Hepatocyte (in vitro differentiated cells): ENCODE data around the gene KHDRBS1. TPM values are rescaled to one million over a fixed set of nuclear protein-coding genes. Genes with fewer than 3 reads are reported as not detected.

Source experiments
- DNase-seq: peaks from one replicate; pipeline ENCODE4 v3.0.0-alpha.2; 2016; ENCODE audit warnings: low spot score
- H2AFZ ChIP-seq: fragments of 200-600 bp; sonication (generic); 2 replicates; pipeline ENCODE4 v1.6.0; 2016; ENCODE audit warnings: antibody characterized with exemption, mild to moderate bottlenecking
- H3K27ac ChIP-seq: fragments of 200-600 bp; sonication (generic); 2 replicates; pipeline ENCODE4 v1.5.1; 2016; ENCODE audit warnings: mild to moderate bottlenecking
- H3K27me3 ChIP-seq: fragments of 200-600 bp; sonication (generic); 2 replicates; pipeline ENCODE4 v1.6.1; 2016
- H3K36me3 ChIP-seq: fragments of 200-600 bp; sonication (generic); replicated peaks from 2 replicates; pipeline ENCODE4 v1.5.1; 2016; ENCODE audit warnings: low read depth; ENCODE audit not compliant: insufficient read depth
- H3K4me1 ChIP-seq: fragments of 200-600 bp; sonication (generic); 2 replicates; pipeline ENCODE4 v1.5.1; 2016; ENCODE audit warnings: mild to moderate bottlenecking, moderate library complexity; ENCODE audit not compliant: insufficient read depth
- H3K4me2 ChIP-seq: fragments of 200-600 bp; sonication (generic); 2 replicates; pipeline ENCODE4 v1.6.0; 2016
- H3K4me3 ChIP-seq: fragments of 200-600 bp; sonication (generic); 2 replicates; pipeline ENCODE4 v1.5.1; 2016; ENCODE audit warnings: mild to moderate bottlenecking
- H3K79me2 ChIP-seq: fragments of 200-600 bp; sonication (generic); 2 replicates; pipeline ENCODE4 v1.6.0; 2017; ENCODE audit warnings: mild to moderate bottlenecking
- H3K9me2 ChIP-seq: fragments of 200-600 bp; sonication (generic); replicated peaks from 2 replicates; pipeline ENCODE4 v1.6.0; 2017; ENCODE audit warnings: mild to moderate bottlenecking; ENCODE audit not compliant: insufficient read depth
- H3K9me3 ChIP-seq: fragments of 200-600 bp; sonication (generic); 2 replicates; pipeline ENCODE4 v1.5.1; 2016; ENCODE audit warnings: low read depth, mild to moderate bottlenecking
- H4K20me1 ChIP-seq: fragments of 200-600 bp; sonication (generic); 2 replicates; pipeline ENCODE4 v1.6.0; 2016; ENCODE audit warnings: mild to moderate bottlenecking; ENCODE audit not compliant: insufficient read depth, poor library complexity, severe bottlenecking
- CTCF ChIP-seq: fragments of 200-600 bp; sonication (generic); IDR thresholded peaks from 2 replicates; pipeline ENCODE4 v1.5.1; 2016; ENCODE audit warnings: antibody characterized with exemption, mild to moderate bottlenecking; ENCODE audit not compliant: poor library complexity
- EZH2 ChIP-seq: fragments of 200-600 bp; sonication (generic); IDR thresholded peaks from 2 replicates; pipeline ENCODE4 v1.6.1; 2016; ENCODE audit warnings: antibody characterized with exemption, mild to moderate bottlenecking, borderline replicate concordance
- EZH2phosphoT487 ChIP-seq: fragments of 200-600 bp; sonication (generic); IDR thresholded peaks from one replicate; pipeline ENCODE4 v1.6.1; 2018; ENCODE audit warnings: antibody characterized with exemption, mild to moderate bottlenecking, low read depth, moderate library complexity; ENCODE audit not compliant: unreplicated experiment, severe bottlenecking
- WGBS: methylation state at CpG from one replicate; pipeline ENCODE4 v1.1.6; 2016; ENCODE audit warnings: low lambda C conversion rate; ENCODE audit errors: missing lambda C conversion rate; 5-methylcytosine and 5-hydroxymethylcytosine counted together
- polyA plus RNA-seq: library from polyadenylated mRNA; unstranded; fragments of >200 nt; fragmentation: Nextera tagmentation; extraction: Ambion mirVana; gene quantifications from 2 replicates; pipeline ENCODE4 v1.2.1, GENCODE V29; 2016
- total RNA-seq: library from RNA; depleted of rRNA; stranded (reverse); fragments of >200 nt; gene quantifications from 2 replicates; pipeline ENCODE4 v1.2.3, GENCODE V29; 2014

The KHDRBS1 gene
- total and polyA plus RNA-seq, 2 experiments from 2014 or later, result 81.9 to 98.7 TPM

- H4K20me1 ChIP-seq, result no peaks in the 10 kb centered on the region
- WGBS, result 19% methylated on average over 14 of the region's 14 CpGs
- DNase-seq, result peak; percentile 36
- H3K4me1 ChIP-seq, result peaks cover 4% of the 10 kb centered on the region
- peak overlapping the region; percentile 80 for H3K4me2 ChIP-seq
- peak overlapping the region; percentile 73 for H2AFZ ChIP-seq
- no peak for TF ChIP-seq EZH2
- no peak for TF ChIP-seq EZH2phosphoT487
- TF ChIP-seq CTCF, result no peak
- no peaks in the 10 kb centered on the region for H3K9me3 ChIP-seq
- no peaks in the 10 kb centered on the region for H3K27me3 ChIP-seq
- no peaks in the 10 kb centered on the region for H3K36me3 ChIP-seq
- peak overlapping the region; percentile 87 for H3K27ac ChIP-seq
- H3K4me3 ChIP-seq, result peak overlapping the region; percentile 50
- peaks cover 11% of the 10 kb centered on the region for H3K79me2 ChIP-seq
- no peaks in the 10 kb centered on the region for H3K9me2 ChIP-seq
Measured at GRCh38 chr1:32071758-32072621, 58.3 kb downstream of the KHDRBS1 start.

GRCh38 chr1:32072622-32073298 is 59.1 kb downstream of the KHDRBS1 start, which contains the start of gene TMEM39B:
TMEM39B (plus strand) TSS chr1:32072939; CDS start chr1:32073048, 109 bp downstream.
- H3K27me3 ChIP-seq, result no peaks in the 10 kb centered on the region
- WGBS, result under 1% methylated on average over 45 of the region's 67 CpGs
- H3K9me2 ChIP-seq, result no peaks in the 10 kb centered on the region
- H3K27ac ChIP-seq, result peak within 1 kb of the TSS; percentile 87
- no peaks in the 10 kb centered on the region for H3K9me3 ChIP-seq
- H3K36me3 ChIP-seq, result no peaks in the 10 kb centered on the region
- H3K4me2 ChIP-seq, result peak within 1 kb of the TSS; percentile 80
- H3K4me1 ChIP-seq, result peaks cover 4% of the 10 kb centered on the region
- peak; percentile 98 for DNase-seq
- no peaks in the 10 kb centered on the region for H4K20me1 ChIP-seq
- peak within 1 kb of the TSS; percentile 73 for H2AFZ ChIP-seq
- TF ChIP-seq CTCF (no peak), EZH2 (no peak), EZH2phosphoT487 (no peak)
- H3K4me3 ChIP-seq, result peak within 1 kb of the TSS; percentile 50
- peaks cover 11% of the 10 kb centered on the region for H3K79me2 ChIP-seq

- Histone ChIP-seq H3K79me2 (peaks cover 11% of the 10 kb centered on the region), H3K27me3 (no peaks in the 10 kb centered on the region), H3K4me3 (peak overlapping the region; percentile 50), H2AFZ (no peak overlapping the region), H3K9me2 (no peaks in the 10 kb centered on the region), H3K4me2 (peak overlapping the region; percentile 80), H3K9me3 (no peaks in the 10 kb centered on the region), H3K27ac (peak overlapping the region; percentile 87), H3K36me3 (no peaks in the 10 kb centered on the region), H4K20me1 (no peaks in the 10 kb centered on the region), H3K4me1 (peaks cover 4% of the 10 kb centered on the region)
- 57% methylated on average over 20 of the region's 28 CpGs for WGBS
- DNase-seq, result no peak
- TF ChIP-seq CTCF, result peak; percentile 49
- no peak for TF ChIP-seq EZH2phosphoT487
Measured at GRCh38 chr1:32073299-32074229, 59.9 kb downstream of the KHDRBS1 start.
